Testis (tissue), 2 donors: ENCODE data around the gene PNPLA5.

Experiments
- CTCF ChIP-seq, 3 experiments: fragments of 450-650 bp in 2 of 3; fragments of 200-600 bp in 1 of 3; sonication (generic) in 1 of 3; IDR thresholded peaks; one replicate each; pipeline ENCODE4 v1.5.1; 2016 to 2019; ENCODE audit warnings: antibody characterized with exemption in 3 of 3, mild to moderate bottlenecking in 2 of 3, moderate library complexity in 1 of 3
- POLR2A ChIP-seq: fragments of 450-650 bp; IDR thresholded peaks from one replicate; pipeline ENCODE4 v1.6.1; 2017; ENCODE audit warnings: antibody characterized with exemption, mild to moderate bottlenecking, moderate library complexity

GRCh38 chr22:43843783-43844530 is 47.9 kb downstream of the PNPLA5 start:
- TF ChIP-seq CTCF (IDR thresholded peaks at IDR 0.05) (no peak), POLR2A (no peak)
